ENCODE measurements around the gene EARS2. TPM values are rescaled to one million over a fixed set of nuclear protein-coding genes. Genes with fewer than 3 reads are reported as not detected.

The EARS2 gene
- total and polyA plus RNA-seq, 10 of the 15 experiments (the other 5 are each of a cell fraction or from before 2014, with no cell fraction given), result 12.9 to 65.9 (median 33.5) TPM

GRCh38 chr16:23595951-23596720, 39.0 kb upstream of the EARS2 start, which contains the start of gene NDUFAB1 (continued):
- TF ChIP-seq SRF (IDR thresholded peaks at IDR 0.05; ENCODE audit: low read depth in 2 of 2, low read length in 2 of 2) (peak in 1 of 2 experiments; percentile 51; a peak in 1 of 4 replicates), RBBP5 (conservative IDR thresholded peaks at IDR 0.05) (no peak), RB1 (IDR thresholded peaks at IDR 0.05; ENCODE audit: borderline replicate concordance) (peak; percentile 84; the same call in 1 of the 2 replicates), GABPA (IDR thresholded peaks at IDR 0.05; ENCODE audit: low read depth) (peak; percentile 81), E2F4 (IDR thresholded peaks at IDR 0.05; ENCODE audit: low read depth, low read length) (0 out of 2 replicates have a peak, but pooled peaks have one; percentile 41), BCL3 (IDR thresholded peaks at IDR 0.05; ENCODE audit: borderline replicate concordance, insufficient read depth, low read depth, low read length, poor library complexity, severe bottlenecking) (no peak), FOXM1 (IDR thresholded peaks at IDR 0.05; ENCODE audit: low read depth, low read length) (0 out of 2 replicates have a peak, but pooled peaks have one; percentile 32), ETV6 (conservative IDR thresholded peaks at IDR 0.05 in 1 of 2, IDR thresholded peaks at IDR 0.05 in 1 of 2; ENCODE audit: borderline replicate concordance in 1 of 2, low read depth in 1 of 2) (no peak), HSF1 (IDR thresholded peaks at IDR 0.05; ENCODE audit: low read depth, low read length) (no peak; the same call in 1 of the 2 replicates), HDAC2 (IDR thresholded peaks at IDR 0.05) (peak; percentile 54; the same call in 1 of the 2 replicates), TBL1XR1 (IDR thresholded peaks at IDR 0.05; ENCODE audit: low read depth, low read length) (no peak), CHD2 (IDR thresholded peaks at IDR 0.05; ENCODE audit: borderline replicate concordance, low read depth, low read length) (peak; percentile 54; the same call in 1 of the 2 replicates), MXI1 (IDR thresholded peaks at IDR 0.05; ENCODE audit: low read depth, low read length) (peak; percentile 87), TCF3 (IDR thresholded peaks at IDR 0.05; ENCODE audit: borderline replicate concordance, insufficient read depth, low read depth, low read length) (no peak), E4F1 (IDR thresholded peaks at IDR 0.05; ENCODE audit: borderline replicate concordance, partially characterized antibody) (peak; percentile 94), MEF2A (IDR thresholded peaks at IDR 0.05; ENCODE audit: insufficient read depth, low read depth, low read length) (0 out of 2 replicates have a peak, but pooled peaks have one; percentile 18), CTCF (IDR thresholded peaks at IDR 0.05 in 2 of 3, conservative IDR thresholded peaks at IDR 0.05 in 1 of 3; ENCODE audit: control insufficient read depth in 2 of 3, extremely low read depth in 1 of 3, insufficient read depth in 1 of 3, low read depth in 3 of 3, low read length in 3 of 3) (peak; percentile 93 to 99 (median 99)), NR2F1 (conservative IDR thresholded peaks at IDR 0.05) (peak; percentile 70), EGR1 (IDR thresholded peaks at IDR 0.05; ENCODE audit: borderline replicate concordance in 1 of 2, low read depth in 2 of 2, low read length in 2 of 2) (peak; percentile 70 to 80)

Data from GM12878 (cell line).